Measurements from ENCODE around the gene TLX3. TPM values are rescaled to one million over a fixed set of nuclear protein-coding genes. Genes with fewer than 3 reads are reported as not detected.

The TLX3 gene
- total RNA-seq, 1 donor from 2014 or later = 161 TPM

- TF ChIP-seq CTCF (IDR thresholded peaks at IDR 0.05; ENCODE audit: partially characterized antibody, unreplicated experiment) = no peak
- Mint-ChIP-seq H3K4me1 (ENCODE audit: low read depth, unreplicated experiment) (peaks cover 46% of the 10 kb centered on the region), H3K9me3 (ENCODE audit: unreplicated experiment) (peaks cover 17% of the 10 kb centered on the region), H3K4me3 (ENCODE audit: unreplicated experiment) (no peak overlapping the region), H3K27me3 (ENCODE audit: unreplicated experiment) (peaks cover 12% of the 10 kb centered on the region), H3K27ac (ENCODE audit: unreplicated experiment) (peak overlapping the region; percentile 62), H3K36me3 (ENCODE audit: unreplicated experiment) (peaks cover 4% of the 10 kb centered on the region)
- peak; percentile 36 for DNase-seq
Observed at GRCh38 chr5:171321447-171321846, 12.4 kb downstream of the TLX3 start.

GRCh38 chr5:171322527-171322926 lies 13.5 kb downstream of the TLX3 start:
- Mint-ChIP-seq H3K4me1 (ENCODE audit: low read depth, unreplicated experiment) (peaks cover 38% of the 10 kb centered on the region), H3K27me3 (ENCODE audit: unreplicated experiment) (peaks cover 5% of the 10 kb centered on the region), H3K9me3 (ENCODE audit: unreplicated experiment) (peaks cover 9% of the 10 kb centered on the region), H3K36me3 (ENCODE audit: unreplicated experiment) (no peaks in the 10 kb centered on the region), H3K4me3 (ENCODE audit: unreplicated experiment) (no peak overlapping the region), H3K27ac (ENCODE audit: unreplicated experiment) (no peak overlapping the region)
- no peak for TF ChIP-seq CTCF (IDR thresholded peaks at IDR 0.05; ENCODE audit: partially characterized antibody, unreplicated experiment)
- DNase-seq = no peak

GRCh38 chr5:171323007-171323406 lies 14.0 kb downstream of the TLX3 start:
- DNase-seq = no peak
- Mint-ChIP-seq H3K4me3 (ENCODE audit: unreplicated experiment) (no peak overlapping the region), H3K9me3 (ENCODE audit: unreplicated experiment) (peaks cover 9% of the 10 kb centered on the region), H3K27ac (ENCODE audit: unreplicated experiment) (no peak overlapping the region), H3K27me3 (ENCODE audit: unreplicated experiment) (peaks cover 1% of the 10 kb centered on the region), H3K4me1 (ENCODE audit: low read depth, unreplicated experiment) (peaks cover 38% of the 10 kb centered on the region), H3K36me3 (ENCODE audit: unreplicated experiment) (no peaks in the 10 kb centered on the region)
- no peak for TF ChIP-seq CTCF (IDR thresholded peaks at IDR 0.05; ENCODE audit: partially characterized antibody, unreplicated experiment)

- H3K36me3 Mint-ChIP-seq (ENCODE audit: unreplicated experiment) = no peaks in the 10 kb centered on the region
- peaks cover 6% of the 10 kb centered on the region for H3K9me3 Mint-ChIP-seq (ENCODE audit: unreplicated experiment)
- H3K27ac Mint-ChIP-seq (ENCODE audit: unreplicated experiment) = no peak overlapping the region
- no peak for TF ChIP-seq CTCF (IDR thresholded peaks at IDR 0.05; ENCODE audit: partially characterized antibody, unreplicated experiment)
- H3K27me3 Mint-ChIP-seq (ENCODE audit: unreplicated experiment) = peaks cover 3% of the 10 kb centered on the region
- no peak overlapping the region for H3K4me3 Mint-ChIP-seq (ENCODE audit: unreplicated experiment)
- no peak for DNase-seq
- H3K4me1 Mint-ChIP-seq (ENCODE audit: low read depth, unreplicated experiment) = peaks cover 38% of the 10 kb centered on the region
Observed at GRCh38 chr5:171323806-171324632, 15.0 kb downstream of the TLX3 start.

GRCh38 chr5:171330021-171330420 lies 21.0 kb downstream of the TLX3 start:
- Mint-ChIP-seq H3K36me3 (ENCODE audit: unreplicated experiment) (no peaks in the 10 kb centered on the region), H3K27me3 (ENCODE audit: unreplicated experiment) (peaks cover 6% of the 10 kb centered on the region), H3K9me3 (ENCODE audit: unreplicated experiment) (peaks cover 6% of the 10 kb centered on the region), H3K27ac (ENCODE audit: unreplicated experiment) (peak overlapping the region; percentile 78), H3K4me1 (ENCODE audit: low read depth, unreplicated experiment) (peaks cover 17% of the 10 kb centered on the region), H3K4me3 (ENCODE audit: unreplicated experiment) (peak overlapping the region; percentile 52)
- peak; percentile 33 for DNase-seq
- no peak for TF ChIP-seq CTCF (IDR thresholded peaks at IDR 0.05; ENCODE audit: partially characterized antibody, unreplicated experiment)

Data from glutamatergic neuron (in vitro differentiated cells).